Natural killer cell (primary cell): ENCODE data around the gene MEF2D. TPM values are rescaled to one million over a fixed set of nuclear protein-coding genes. Genes with fewer than 3 reads are reported as not detected.
A peak's percentile ranks its signal among the peaks of the same experiment; 100 is the strongest.

Experiments
- ATAC-seq, 3 donors: fragments of 150-1000 bp in 2 of 3; fragments of 200-7000 bp in 1 of 3; cut with Tn5 transposase; 1 replicate in 1 of 3; 2 replicates in 2 of 3; pipeline ENCODE4 v1.10.0; 2021; ENCODE audit warnings: mild to moderate bottlenecking in 2 of 3, moderate library complexity in 2 of 3
- DNase-seq, 2 donors: peaks; one replicate each; pipeline versions ENCODE4 v3.0.0 to v3.0.0-alpha.2; 2013 to 2021; ENCODE audit warnings: mixed read lengths in 1 of 2
- H3K27ac ChIP-seq: one replicate; pipeline ENCODE4 v1.5.1; 2013; ENCODE audit warnings: mild to moderate bottlenecking, low read length
- H3K27me3 ChIP-seq: one replicate; pipeline ENCODE4 v1.6.1; 2013; ENCODE audit warnings: low read length; ENCODE audit not compliant: control insufficient read depth, insufficient read depth
- H3K36me3 ChIP-seq: one replicate; pipeline ENCODE4 v1.6.1; 2013; ENCODE audit warnings: low read length; ENCODE audit not compliant: control insufficient read depth, insufficient read depth
- H3K4me1 ChIP-seq: one replicate; pipeline ENCODE4 v1.6.1; 2013; ENCODE audit warnings: low read length; ENCODE audit not compliant: control insufficient read depth, insufficient read depth
- H3K4me3 ChIP-seq: one replicate; pipeline ENCODE4 v1.5.1; 2013; ENCODE audit warnings: low read length
- H3K9me3 ChIP-seq: one replicate; pipeline ENCODE4 v1.6.1; 2013; ENCODE audit warnings: low read length; ENCODE audit not compliant: control insufficient read depth, insufficient read depth
- H3K27ac Mint-ChIP-seq, 2 donors: one replicate each; pipeline ENCODE4 v1.8.0; 2022; ENCODE audit warnings: mild to moderate bottlenecking in 2 of 2, mixed read lengths in 2 of 2, moderate library complexity in 1 of 2
- H3K27me3 Mint-ChIP-seq, 2 donors: one replicate each; pipeline ENCODE4 v1.8.0; 2022; ENCODE audit warnings: low read depth in 2 of 2, mixed read lengths in 2 of 2
- H3K36me3 Mint-ChIP-seq: one replicate; pipeline ENCODE4 v1.8.0; 2022; ENCODE audit warnings: mixed read lengths
- H3K4me1 Mint-ChIP-seq, 2 donors: one replicate each; pipeline ENCODE4 v1.8.0; 2022; ENCODE audit warnings: mixed read lengths in 2 of 2
- H3K4me3 Mint-ChIP-seq: one replicate; pipeline ENCODE4 v1.8.0; 2022; ENCODE audit warnings: mild to moderate bottlenecking, moderate library complexity, mixed read lengths
- H3K9me3 Mint-ChIP-seq, 2 donors: one replicate each; pipeline ENCODE4 v1.8.0; 2022; ENCODE audit warnings: mixed read lengths in 2 of 2
- WGBS: methylation state at CpG from one replicate; pipeline ENCODE4 v1.1.7; 2013; ENCODE audit warnings: missing lambda C conversion rate; ENCODE audit not compliant: insufficient coverage; 5-methylcytosine and 5-hydroxymethylcytosine counted together
- intact Hi-C: fragments of 100-400 bp; cut with micrococcal nuclease; formaldehyde crosslinking; loops from one replicate; pipeline ENCODE4 v1.14.2; 2022
- total RNA-seq, 4 donors: library from RNA; stranded (reverse); fragments of 120-200 nt in 1 of 4; gene quantifications; one replicate each; pipeline versions ENCODE4 v1.2.3 to v1.2.4, GENCODE V29; 2013 to 2022
- TF ChIP-seq, protein P1 (sequence below): fragments of 200-600 bp; IDR thresholded peaks from one replicate; pipeline ENCODE4 v1.8.0; 2022; ENCODE audit warnings: antibody characterized with exemption

MEF2D gene
- total RNA-seq, 3 donors from 2014 or later (not counting 1 experiment from before 2014, with no cell fraction given): 232 to 298 (median 284) TPM

DNA sequence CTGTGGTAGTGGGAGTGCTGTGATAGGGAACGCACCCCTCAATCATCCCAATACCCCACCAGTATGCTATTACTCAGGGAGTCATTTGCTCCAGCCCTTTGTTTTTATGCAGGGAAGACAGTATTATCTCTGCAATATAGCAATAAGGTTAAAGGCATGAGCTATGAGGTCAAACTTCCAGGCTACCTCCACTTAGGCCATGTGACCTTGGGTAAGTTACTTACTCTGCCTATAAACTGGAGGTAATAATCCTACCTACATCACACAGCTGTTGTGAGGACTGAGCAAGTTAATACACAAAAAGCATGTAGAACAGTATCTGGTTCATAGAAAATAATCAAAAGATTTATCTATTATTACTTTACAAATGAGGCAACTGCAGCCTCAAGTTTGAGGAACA is 30.1 kb downstream of the MEF2D start:
- Mint-ChIP-seq H3K27ac (peak overlapping the region in 1 of 2 donors; percentile 64), H3K4me1 (peaks cover 17 to 39% of the 10 kb centered on the region in 2 donors), H3K36me3 (peaks cover 9% of the 10 kb centered on the region), H3K9me3 (no peaks in the 10 kb centered on the region), H3K27me3 (no peaks in the 10 kb centered on the region), H3K4me3 (no peak overlapping the region)
- Histone ChIP-seq H3K27me3 (no peaks in the 10 kb centered on the region), H3K4me1 (no peaks in the 10 kb centered on the region), H3K27ac (no peak overlapping the region), H3K9me3 (no peaks in the 10 kb centered on the region), H3K36me3 (peaks cover 90% of the 10 kb centered on the region), H3K4me3 (no peak overlapping the region)
- ATAC-seq (no peak), DNase-seq (no peak)
- intact Hi-C loops: no loop called here
- TF ChIP-seq, protein P1, sequence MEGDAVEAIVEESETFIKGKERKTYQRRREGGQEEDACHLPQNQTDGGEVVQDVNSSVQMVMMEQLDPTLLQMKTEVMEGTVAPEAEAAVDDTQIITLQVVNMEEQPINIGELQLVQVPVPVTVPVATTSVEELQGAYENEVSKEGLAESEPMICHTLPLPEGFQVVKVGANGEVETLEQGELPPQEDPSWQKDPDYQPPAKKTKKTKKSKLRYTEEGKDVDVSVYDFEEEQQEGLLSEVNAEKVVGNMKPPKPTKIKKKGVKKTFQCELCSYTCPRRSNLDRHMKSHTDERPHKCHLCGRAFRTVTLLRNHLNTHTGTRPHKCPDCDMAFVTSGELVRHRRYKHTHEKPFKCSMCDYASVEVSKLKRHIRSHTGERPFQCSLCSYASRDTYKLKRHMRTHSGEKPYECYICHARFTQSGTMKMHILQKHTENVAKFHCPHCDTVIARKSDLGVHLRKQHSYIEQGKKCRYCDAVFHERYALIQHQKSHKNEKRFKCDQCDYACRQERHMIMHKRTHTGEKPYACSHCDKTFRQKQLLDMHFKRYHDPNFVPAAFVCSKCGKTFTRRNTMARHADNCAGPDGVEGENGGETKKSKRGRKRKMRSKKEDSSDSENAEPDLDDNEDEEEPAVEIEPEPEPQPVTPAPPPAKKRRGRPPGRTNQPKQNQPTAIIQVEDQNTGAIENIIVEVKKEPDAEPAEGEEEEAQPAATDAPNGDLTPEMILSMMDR: no peak
- no CpG with 5 or more reads among the region's 1 CpG for WGBS

DNA sequence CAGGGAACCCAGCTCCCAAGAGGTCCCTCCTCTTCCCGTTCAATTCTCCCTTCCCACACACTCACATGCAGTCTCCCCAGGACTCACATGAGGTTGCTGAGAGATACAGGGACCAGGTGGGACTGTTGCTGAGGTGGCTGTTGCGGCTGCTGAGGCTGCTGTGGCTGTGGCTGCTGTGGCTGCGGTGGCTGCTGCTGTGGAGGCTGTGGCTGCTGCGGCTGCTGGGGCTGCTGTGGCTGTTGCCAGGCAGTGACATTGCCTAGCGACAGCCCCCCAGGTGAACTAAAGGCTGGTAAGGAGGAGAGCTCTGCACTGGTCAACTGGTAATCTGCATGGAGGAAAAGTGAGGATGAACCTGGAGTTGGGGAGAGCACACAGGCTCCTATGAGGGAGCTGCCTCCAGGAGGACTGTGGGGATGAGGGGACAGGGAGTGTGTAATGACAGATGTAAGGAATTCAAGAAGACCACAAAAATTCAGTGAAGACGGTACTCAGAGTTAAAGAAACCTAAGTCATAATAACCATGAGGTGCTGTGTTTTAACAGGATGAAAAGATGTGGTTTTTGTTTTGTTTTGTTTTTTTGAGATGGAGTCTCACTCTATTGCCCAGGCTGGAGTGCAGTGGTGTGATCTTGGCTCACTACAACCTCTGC is 31.8 kb downstream of the MEF2D start:
- H3K27me3 Mint-ChIP-seq: no peaks in the 10 kb centered on the region
- intact Hi-C loops: no loop called here
- peaks cover 4% of the 10 kb centered on the region for H3K36me3 Mint-ChIP-seq
- 70% methylated on average over 6 of the region's 6 CpGs for WGBS
- peak overlapping the region; percentile 68 to 83 for H3K27ac Mint-ChIP-seq
- H3K36me3 ChIP-seq: peaks cover 82% of the 10 kb centered on the region
- no peaks in the 10 kb centered on the region for H3K9me3 Mint-ChIP-seq
- ATAC-seq (no peak), DNase-seq (no peak)
- no peak overlapping the region for H3K4me3 ChIP-seq
- peaks cover 23 to 44% of the 10 kb centered on the region in 2 donors for H3K4me1 Mint-ChIP-seq
- H3K9me3 ChIP-seq: no peaks in the 10 kb centered on the region
- H3K4me3 Mint-ChIP-seq: no peak overlapping the region
- H3K27me3 ChIP-seq: no peaks in the 10 kb centered on the region
- no peaks in the 10 kb centered on the region for H3K4me1 ChIP-seq
- TF ChIP-seq, protein P1: no peak
- no peak overlapping the region for H3K27ac ChIP-seq

DNA sequence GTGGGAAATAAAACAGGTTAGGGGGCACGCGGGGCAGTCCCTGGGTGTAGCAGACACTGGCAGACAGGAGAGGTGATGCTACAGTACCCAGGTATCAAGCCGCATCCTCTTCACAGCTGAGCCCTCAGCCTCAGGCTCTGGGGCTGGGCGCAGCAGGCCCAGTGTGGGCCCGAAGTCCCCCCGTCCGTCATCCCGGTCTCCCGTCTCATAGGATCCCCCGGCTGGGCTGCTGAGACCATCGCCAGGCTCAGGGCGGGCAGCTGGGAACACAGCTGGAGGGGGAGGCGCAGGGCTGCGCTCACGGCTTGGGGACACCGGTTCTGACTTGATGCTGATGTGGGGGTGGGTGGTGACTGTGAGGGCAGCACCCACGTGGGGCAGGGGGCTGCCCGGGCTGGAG is 32.7 kb downstream of the MEF2D start:
- H3K27ac ChIP-seq: no peak overlapping the region
- no peaks in the 10 kb centered on the region for H3K36me3 Mint-ChIP-seq
- H3K4me1 ChIP-seq: no peaks in the 10 kb centered on the region
- H3K9me3 Mint-ChIP-seq: no peaks in the 10 kb centered on the region
- H3K4me1 Mint-ChIP-seq: peaks cover 21 to 41% of the 10 kb centered on the region in 2 donors
- H3K4me3 ChIP-seq: no peak overlapping the region
- DNase-seq (no peak), ATAC-seq (no peak)
- intact Hi-C loops: no loop called here
- no peak overlapping the region for H3K4me3 Mint-ChIP-seq
- H3K27ac Mint-ChIP-seq: peak overlapping the region; percentile 68 to 83
- no peaks in the 10 kb centered on the region for H3K27me3 Mint-ChIP-seq
- H3K9me3 ChIP-seq: no peaks in the 10 kb centered on the region
- 97% methylated on average over 18 of the region's 18 CpGs for WGBS
- TF ChIP-seq, protein P1: no peak
- H3K27me3 ChIP-seq: no peaks in the 10 kb centered on the region
- H3K36me3 ChIP-seq: peaks cover 75% of the 10 kb centered on the region

DNA sequence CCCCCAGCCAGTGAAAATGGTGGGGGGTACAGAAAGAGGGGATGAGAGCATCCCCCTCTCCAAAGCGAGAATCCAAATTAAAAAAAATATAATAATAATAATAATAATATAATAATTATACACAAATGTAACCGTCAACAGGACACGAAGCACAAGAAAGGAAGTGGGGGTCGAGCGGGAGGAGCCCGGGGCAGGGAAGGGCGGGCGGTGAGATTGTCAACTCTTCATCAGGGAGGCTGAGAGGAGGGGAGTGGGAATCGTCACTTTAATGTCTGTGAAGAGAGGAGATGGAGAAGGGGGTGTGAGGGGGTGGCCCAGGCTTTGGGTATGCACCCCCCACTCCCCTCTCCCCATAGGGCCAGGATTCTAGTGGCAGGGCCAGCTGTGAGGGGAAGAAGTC is 33.2 kb downstream of the MEF2D start:
- TF ChIP-seq, protein P1: no peak
- no peaks in the 10 kb centered on the region for H3K9me3 Mint-ChIP-seq
- peaks cover 21 to 41% of the 10 kb centered on the region in 2 donors for H3K4me1 Mint-ChIP-seq
- WGBS: 91% methylated on average over 7 of the region's 9 CpGs
- Histone ChIP-seq H3K4me3 (no peak overlapping the region), H3K27me3 (no peaks in the 10 kb centered on the region), H3K36me3 (peaks cover 75% of the 10 kb centered on the region), H3K27ac (no peak overlapping the region), H3K4me1 (no peaks in the 10 kb centered on the region), H3K9me3 (no peaks in the 10 kb centered on the region)
- intact Hi-C loops: no loop called here
- DNase-seq: no peak
- H3K4me3 Mint-ChIP-seq: no peak overlapping the region
- no peaks in the 10 kb centered on the region for H3K36me3 Mint-ChIP-seq
- ATAC-seq: no peak
- peak overlapping the region in 1 of 2 donors; percentile 68 for H3K27ac Mint-ChIP-seq
- H3K27me3 Mint-ChIP-seq: no peaks in the 10 kb centered on the region
